Activated CD8-positive, alpha-beta memory T cell treated with anti-CD3 and anti-CD28 coated beads, Interleukin-2, amount 50 U/mL, for 4 hours (primary cell): ENCODE data around the gene CD59.
"Not testable (repeated sequence)": the region's sequence is repeated elsewhere in the genome, so short reads cannot be mapped to it uniquely, and the experiment has no call there.

Experiments used
- DNase-seq: peaks from one replicate; pipeline ENCODE4 v3.0.0-alpha.2; 2020

CD59 gene

DNA sequence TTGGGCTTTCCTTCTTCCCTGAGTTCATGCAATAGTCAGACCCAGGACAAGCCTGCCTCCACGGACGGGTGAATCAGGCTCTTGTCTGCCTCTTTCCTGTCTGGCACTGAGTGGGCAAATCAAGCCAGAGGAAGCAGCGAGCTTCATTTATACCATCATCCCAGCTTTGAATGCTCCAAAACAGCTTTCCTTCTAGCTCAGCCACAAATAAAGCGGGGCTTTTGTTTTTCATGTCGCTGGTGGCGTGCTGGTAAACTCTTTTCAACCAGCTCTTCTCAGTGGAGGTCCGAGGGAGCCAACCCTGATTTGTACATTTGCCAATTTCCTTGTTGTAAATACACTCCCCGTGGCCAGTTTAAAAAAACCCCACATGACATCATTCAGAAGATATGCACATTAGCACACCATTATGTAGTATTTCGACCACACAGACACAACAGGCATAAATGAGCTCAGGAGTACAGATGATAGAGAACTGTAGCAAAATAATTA, 44.2 kb downstream of the CD59 start:
- DNase-seq = no peak

DNA sequence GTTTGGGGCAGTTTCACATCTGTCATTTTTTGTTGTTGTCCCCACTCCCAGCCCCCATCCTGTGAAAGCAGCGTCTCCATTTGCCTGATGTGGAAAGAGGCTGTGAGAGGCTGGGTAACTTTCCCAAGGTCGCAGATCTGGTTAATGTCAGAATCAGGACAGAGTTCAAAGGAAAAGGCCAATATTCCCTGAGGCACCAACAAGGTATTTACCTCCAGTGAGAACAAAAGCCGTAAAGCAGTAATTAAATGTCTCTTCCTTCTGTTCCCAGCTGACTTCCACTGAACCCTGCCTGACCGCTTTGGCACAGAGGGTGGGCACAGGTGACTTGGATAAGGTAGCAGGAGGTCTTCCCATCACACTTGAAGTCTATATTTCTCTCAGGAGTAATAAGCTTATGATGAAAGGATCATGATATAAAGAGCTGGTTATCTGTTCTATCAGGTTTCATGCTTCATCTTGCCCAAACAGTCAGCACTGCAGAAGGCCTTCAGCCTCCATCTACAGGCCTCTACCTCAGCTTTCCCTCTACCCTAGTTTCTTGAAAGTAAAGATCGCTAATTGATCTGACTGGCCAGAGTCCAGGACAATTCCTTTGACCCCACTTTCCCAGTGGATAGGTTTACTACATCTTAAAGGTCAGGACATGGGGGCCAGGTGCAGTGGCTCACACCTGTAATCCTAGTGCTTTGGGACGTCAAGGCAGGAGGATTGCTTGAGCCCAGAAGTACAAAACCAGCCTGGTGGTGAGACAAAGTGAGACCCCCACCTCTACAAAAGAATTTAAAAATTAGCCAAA, 45.0 kb downstream of the CD59 start:
- no peak for DNase-seq

DNA sequence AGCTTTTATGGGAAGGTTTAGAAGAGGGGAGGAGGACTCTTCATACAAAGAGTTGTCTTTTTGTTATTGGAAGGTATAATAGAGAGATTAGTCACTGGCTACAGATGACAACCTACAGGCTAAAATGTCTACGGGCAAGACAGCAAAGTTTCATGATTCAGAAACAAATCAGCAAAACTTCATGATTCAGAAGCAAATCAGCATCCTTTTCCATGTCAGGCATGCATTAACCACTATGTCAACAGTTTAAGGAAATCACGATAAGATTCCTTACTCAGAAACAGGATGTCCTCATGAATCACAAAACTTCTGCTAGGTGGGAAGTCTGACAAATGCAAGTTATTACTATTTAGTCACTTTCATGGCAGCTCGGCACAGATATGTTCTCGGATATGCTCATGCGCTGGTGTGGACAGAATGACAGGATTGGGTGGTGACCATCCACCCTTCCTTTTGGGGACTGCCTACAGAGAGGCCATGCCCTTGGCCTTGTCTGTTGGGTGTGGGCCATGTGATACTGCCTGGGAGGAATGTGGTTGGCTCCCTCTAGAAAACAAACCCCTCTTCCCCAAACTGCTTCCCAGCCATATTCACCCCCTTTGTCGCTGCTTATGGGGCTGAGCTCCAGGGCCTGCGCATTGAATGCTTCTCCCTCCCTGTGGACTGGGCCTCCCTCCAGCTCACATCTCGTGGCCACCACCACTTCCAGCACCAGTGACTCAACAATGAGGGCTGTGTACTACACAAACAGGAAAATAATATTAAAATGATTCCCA, 45.7 kb downstream of the CD59 start:
- no peak for DNase-seq

DNA sequence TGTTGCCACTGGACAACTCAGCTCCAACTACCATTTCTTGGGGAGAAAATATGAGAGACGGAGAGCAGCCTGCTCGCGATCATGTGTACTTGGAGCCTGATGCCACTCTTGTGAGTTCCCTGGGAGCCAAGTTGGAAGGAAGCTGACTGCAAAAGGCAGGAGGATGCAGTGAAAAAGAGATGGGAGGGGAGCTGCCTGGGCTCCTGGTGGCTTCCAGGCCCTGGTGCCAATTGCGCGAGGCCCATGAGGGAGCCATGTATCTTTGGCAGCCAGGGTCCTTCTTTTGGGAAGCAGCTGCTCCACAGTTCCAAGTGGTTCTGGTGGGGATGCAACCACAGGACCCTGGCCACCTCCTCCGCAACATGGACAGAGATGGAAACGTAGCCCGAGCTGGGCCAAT, 46.7 kb downstream of the CD59 start:
- DNase-seq = no peak

DNA sequence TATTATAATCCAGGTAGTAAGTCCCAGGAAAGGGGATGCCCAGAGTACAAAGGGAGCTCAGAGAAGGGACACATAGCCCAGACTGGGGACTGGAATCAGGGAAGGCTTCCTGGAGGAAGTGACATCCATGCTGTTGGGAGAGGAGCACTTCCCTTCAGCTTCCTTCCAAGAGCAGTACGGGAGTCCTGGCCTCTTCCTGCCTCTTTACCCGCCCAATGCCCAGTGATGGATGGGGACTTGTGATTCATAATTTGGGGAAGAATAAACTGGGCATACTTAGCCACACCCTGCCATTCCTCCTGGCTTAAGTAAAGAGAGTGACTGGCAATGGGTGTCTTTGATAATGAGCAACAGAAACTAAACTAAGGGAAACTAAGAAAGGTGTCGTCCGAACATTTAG, 47.1 kb downstream of the CD59 start:
- no peak for DNase-seq

DNA sequence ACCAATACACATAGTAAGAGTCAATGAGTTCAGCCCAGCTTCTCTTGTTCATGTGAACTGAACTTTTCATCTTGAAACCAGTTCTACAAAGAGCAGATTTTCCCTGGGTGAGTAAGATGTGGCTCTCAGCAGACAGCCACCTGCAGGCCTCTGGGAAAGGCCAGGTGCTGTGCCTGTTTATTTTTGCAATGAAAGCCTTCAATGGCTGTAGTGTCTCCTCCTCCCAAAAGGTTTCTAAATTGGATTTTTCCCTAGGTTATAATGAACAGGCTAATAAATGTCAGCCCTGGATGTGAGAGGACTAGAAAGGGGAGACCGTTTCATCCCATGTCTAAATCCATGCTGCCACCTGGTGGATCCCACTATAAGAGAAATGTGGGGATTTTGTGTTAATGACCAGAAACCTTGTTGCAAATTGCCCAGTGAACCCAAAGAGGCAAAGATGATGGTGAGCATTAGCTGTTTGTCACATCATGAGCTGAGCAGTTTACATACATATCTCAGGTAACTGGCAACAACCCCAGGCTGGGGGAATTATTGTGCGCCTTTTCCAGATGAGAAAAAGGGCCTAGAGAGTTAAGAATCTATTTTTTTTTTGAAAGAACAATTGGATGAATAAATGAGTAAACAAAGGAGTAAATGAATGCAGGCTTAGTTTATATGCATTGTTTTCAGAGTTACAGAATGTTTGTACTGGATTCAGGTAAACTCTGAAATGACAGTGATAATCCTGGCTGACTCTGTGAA, 48.3 kb downstream of the CD59 start:
- DNase-seq = no peak

DNA sequence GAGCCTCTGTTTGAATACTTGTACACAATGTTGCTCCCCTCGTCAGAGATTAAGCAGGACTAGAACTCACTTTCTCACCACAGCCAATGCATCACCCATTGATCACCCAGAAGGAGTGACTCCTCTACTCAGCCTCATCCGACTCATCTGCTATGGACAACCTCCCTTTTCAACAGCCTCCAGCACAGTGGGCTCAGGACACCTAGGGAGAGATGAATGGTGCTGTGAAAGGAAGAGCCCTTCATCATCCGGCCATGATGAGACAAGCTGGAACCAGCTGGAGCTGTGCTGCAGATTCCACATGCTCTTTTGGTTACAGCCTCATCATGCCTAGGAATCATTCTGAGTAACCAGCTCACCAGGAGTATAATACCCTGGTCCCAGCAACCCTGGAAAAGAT, 51.1 kb downstream of the CD59 start:
- DNase-seq = no peak

DNA sequence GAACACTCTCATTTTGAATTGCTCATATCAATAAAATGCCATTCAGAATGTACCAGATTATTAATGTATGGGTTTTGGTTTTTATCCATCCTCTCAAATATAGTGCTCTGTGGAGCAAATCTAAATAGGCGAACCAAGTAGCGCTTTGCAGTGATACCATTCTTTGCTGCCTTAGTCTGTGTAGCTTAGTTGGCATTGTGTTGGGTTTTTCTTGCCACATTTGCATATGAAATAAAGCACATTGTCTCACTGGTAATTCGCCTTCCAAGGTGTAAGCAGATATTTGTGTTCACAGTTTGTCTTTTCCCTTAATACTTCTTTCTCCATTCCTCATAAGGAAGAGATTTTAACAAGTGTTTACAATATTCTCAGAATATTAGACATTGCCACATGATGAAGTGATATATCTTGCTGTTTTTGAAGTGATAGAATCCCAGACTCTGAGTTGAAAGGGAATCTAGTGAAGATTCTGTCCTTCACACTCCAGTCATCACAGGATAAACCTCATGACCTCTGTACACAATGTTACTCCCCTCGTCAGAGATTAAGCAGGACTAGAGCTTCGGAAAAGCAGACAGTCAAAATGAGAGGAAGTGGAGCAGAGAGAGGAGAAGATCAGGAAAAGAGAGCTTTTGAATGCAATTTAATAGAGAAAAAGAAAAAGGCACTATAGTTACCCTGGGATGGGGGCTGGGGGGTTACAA, 52.1 kb downstream of the CD59 start:
- DNase-seq = no peak

DNA sequence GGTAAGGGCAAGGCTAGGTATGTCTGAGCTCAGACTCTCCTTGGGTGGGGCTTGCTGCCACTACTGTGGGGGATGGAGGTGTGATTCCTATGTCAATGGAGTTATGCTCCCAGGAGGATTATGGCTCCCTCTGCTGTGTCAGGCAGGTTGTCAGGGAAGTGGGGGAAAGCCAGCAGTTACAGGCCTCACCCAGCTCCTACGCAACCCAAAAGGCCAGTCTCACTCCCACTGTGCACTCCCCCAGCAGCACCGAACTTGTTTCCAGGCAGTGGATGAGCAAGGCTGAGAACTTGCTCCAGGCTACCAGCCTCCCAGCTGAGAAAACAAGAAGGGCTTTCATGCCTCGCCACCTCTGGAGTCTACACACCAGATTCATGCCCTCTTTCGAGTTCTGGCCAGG, 53.8 kb downstream of the CD59 start:
- no peak for DNase-seq

DNA sequence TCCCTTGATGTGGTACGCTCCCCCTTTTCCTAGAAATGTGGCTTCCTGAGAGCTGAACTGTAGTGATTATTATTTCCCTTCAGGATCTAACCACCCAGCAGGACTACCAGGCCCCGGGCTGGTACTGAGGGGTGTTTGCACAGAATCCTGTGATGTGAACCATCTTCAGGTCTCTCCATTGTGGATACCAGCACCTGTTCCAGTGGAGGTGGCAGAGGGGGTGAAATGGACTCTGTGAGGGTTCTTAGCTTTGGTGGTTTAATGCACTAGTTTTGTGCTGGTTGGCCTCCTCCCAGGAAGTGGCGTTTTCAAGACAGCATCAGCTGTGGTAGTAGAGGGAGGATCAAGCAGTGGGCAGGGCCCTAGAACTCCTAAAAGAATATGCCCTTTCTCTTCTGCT, 54.2 kb downstream of the CD59 start:
- DNase-seq = no peak

DNA sequence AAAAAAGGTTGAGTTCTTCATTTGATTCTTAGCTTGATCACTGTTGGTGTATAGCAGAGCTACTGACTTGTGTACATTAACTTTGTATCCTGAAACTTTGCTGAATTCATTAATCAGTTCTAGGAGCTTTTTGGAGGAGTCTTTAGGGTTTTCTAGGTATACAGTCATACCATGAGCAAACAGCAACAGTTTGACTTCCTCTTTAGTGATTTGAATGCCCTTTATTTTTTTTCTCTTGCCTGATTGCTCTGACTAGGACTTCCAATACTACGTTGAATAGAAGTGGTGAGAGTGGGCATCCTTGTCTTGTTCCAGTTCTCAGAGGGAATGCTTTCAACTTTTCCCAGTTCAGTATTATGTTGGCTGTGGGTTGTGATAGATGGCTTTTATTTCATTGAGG, 57.6 kb downstream of the CD59 start:
- not testable (repeated sequence) for DNase-seq

DNA sequence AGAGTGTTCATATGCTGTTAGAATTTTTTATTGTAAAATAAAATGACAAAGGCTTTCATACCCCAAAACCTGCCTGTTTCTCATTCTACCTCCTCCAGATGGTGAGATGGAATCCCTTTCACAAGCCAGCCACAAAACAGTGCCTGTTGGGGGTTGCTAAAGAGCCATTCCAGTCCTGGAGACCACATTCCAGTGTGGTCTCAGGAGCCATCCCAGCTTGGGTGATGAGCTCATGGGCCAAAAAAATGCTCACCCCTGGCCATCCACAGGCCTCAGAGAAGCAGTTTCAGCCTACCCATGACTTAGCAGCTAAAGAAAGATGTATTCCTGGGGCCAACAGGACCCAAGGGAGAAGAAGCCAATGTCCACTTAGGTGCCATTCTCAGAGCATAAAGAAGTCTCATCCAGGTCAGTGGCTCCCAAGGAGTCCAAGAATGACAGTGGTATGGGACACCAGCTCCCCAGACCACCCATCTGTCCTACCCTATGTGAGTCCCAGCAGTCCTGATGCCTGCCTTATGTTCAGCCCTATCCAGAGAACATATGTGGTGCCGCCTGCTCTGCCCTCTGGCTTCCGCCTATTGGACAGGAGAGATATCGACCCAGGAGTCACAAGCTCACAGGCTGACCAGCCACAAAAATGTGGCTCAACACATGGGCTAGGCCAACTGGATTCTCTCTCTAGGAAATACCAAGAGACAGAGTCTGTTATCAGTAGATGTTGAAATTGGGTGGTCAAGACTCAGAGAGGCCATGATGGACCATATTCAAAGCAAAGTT, 62.0 kb downstream of the CD59 start:
- no peak for DNase-seq

DNA sequence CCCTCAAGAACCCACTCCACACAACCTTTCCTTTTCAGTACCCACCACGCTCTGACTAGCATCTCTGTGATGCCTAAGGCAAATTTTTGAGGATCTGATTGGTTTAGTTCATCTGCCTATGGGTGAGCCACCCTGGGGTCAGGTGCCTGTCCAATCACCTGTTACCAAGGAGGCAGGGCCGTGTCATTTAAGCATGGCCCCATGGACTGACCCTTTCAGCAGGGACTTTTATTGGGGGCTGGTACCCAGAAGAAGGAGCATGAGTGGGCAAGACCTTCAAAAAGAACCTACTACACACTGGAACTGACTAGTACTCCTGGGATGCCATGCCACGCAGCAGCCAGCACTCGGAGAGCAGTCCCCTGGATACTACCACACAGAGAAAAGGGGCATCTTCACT, 64.0 kb downstream of the CD59 start:
- DNase-seq = no peak

DNA sequence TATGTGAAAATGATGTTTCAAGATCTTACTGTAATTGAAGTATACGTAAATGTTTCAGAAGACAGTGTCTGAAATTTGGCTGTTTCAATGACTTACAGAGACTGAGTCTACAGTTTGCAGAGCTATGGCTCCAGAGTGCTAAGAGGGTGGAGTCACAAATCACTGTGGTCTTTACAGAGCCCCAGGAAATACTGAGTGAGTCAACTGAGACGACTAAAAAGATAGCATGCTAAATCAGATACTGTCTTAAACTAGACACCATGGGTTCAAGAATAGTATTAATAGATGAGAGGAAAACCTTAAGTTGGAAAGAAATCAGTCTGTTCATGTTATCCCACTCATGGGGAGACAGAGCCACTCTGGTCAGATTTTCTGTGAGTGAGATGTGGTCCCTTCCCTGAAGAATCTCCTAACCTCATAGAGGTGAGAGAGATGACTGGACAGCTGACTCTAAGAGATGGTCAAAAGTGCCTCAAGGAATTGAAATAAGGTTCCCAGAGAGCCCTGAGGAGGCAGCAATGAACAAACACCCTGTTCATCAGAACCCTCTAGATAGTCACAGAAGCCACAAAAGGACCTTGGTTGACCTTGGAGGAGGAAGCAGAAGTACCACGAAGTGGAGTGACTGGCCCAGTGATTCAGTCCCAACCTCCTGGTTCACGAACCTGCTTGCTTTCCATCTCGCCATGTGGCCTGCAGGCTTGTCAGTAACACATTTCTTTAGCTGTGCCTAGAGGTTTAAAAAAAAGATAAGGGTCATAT, 65.8 kb downstream of the CD59 start:
- DNase-seq = no peak

DNA sequence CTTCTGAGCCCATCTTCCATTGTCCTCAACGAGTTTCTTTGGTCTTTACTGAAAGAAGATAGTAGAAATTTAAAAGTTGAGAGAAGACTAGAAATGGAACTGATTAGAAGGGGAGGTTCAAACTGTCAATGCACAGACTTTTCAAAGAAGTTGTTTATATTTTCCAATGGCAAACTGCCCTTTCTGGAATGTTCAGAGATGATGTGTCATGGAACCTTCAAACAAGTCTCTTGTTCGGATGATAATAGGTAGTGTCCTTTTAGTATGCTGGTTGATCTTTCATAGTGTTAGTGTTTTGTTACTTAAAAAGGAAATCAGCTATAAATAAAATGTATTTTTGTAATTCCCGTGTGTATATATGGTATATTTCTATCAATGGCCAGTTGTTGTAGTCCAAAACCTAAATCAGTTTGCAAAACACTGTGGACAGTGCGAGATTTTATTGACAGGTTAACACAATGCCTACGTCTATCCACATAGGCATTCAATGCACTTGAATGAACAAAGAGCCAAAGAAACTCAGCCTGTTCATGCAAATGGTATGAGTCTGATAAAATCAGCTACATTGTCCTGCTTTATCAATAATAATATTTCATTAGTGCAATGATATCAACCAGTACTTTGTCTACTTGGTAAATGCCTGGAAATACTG, 66.5 kb downstream of the CD59 start:
- DNase-seq = no peak

DNA sequence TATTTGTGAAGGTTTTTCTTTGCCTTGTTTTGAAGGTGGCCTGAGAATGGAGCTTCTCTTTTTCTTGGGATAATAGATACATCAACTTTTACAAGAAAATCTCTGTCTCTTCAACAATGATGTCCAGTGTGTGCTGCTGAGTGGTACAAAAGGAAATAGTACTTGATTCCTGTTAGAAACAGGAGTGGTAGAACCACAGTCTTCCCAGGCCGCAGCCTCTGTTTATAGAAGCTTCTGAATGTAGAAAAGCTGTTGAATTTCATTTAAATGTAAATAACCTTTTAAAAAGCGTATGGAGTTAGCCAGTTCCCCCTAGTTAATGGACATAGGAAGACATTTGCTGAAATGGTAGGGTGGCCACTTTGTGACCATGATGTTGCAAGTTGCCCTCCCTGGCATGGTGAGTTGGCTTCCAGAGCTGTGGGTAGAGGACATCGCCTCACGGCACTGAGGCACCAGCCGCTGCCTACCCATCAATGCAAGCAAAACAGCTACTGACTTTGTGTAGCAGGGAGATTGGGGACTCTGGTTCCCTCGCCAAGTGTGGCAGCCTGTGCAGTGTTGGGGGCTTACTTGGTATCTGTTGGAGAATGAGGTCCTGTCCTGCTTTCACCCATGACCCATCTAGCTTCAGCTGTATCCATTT, 67.1 kb downstream of the CD59 start:
- no peak for DNase-seq

DNA sequence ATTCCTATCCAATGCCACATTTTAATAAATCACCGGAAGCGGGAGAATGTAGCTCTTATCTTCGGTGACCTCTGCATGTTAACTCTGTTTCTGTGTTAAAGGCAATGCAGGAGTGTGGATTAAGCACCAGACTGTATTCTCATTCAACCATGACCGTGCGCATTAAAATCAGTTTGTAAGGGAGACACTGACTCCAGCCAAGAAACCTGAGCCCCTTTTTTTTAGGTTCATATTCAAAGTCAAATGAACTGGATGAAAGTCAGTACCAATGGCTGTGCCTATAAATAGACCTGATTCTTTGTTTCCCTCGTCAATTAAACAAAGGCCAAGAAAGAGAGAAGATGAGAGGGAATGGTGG, 67.8 kb downstream of the CD59 start:
- DNase-seq = no peak

DNA sequence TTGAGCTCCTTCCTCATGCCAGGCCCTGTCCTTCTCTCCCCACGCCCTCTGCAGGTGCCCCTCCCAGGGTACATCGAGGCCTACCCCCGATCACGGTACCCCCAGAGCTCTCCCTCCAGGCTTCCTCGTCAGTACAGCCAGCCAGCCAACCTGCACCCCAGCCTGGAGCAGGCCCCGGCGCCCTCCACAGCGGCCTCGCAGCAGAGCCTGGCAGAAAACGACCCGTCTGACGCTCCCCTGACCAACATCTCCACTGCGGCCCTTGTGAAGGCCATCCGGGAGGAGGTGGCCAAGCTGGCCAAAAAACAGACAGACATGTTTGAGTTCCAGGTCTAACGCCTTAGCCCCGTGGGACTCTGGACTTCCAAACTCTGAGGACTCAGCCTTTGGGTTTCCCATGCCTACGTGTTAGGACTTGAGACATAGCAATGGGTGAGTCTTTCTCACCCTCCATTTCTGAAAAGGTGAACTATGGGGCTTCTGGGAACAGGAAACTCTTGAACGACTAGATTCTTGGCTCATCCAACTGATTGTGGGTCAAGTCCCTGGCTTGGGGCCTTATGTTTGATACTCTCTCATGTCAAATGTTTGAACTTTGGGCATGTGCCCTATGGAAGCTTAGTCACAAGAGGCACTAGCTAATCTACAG, 68.3 kb downstream of the CD59 start:
- DNase-seq = no peak

DNA sequence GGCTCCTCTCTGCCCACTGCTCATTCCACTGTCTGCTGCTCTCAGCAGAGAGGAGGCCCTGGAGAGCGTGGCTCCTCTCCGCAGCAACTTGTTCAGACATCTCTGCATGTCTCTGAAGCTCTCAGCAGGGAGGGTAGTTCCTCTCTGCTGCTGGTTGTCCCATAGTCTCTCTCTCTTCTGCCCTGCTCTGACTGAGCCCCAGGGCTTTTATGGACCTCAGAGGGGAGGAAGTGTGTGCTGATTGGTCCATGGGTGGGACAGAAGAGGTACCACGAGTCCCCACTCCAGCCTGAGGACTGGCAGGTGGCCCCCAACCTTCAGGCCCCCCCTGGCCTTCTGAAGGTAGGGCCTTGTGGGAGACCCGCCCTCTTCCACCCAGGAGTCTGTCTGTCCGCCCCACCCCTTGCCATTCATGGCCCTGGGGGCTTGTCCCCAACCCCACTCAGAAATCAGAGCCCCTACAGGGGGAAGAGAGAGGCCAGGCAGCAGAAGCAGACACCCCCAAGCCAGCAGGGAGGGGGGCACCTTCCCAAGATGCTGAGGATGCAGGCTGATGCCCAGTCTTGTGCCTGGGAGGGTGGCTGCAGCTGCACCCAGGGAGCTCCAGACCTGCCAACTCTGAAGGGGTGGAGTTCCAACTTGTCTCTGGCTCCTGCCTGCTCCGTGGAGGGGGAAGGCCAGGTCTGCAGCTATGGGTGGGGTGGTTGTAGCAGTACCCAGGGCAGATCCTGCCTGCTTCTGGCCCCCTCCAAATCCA, 70.7 kb downstream of the CD59 start:
- DNase-seq = no peak
